GM19467 (cell line): ENCODE data around the gene FAM53C.
A peak's percentile ranks its signal among the peaks of the same experiment; 100 is the strongest.

Experiments
- ATAC-seq: cut with Tn5 transposase; IDR thresholded peaks from one replicate; pipeline ENCODE4 v1.9.1; 2021; ENCODE audit warnings: mild to moderate bottlenecking, moderate library complexity; ENCODE audit not compliant: unreplicated experiment

Gene FAM53C

GRCh38 chr5:138350563-138350890 is 12.5 kb downstream of the FAM53C start:
- no peak for ATAC-seq

GRCh38 chr5:138351056-138351455 is 13.0 kb downstream of the FAM53C start:
- ATAC-seq = no peak

GRCh38 chr5:138351517-138351916 is 13.5 kb downstream of the FAM53C start:
- no peak for ATAC-seq

GRCh38 chr5:138352071-138352721 is 14.1 kb downstream of the FAM53C start, which contains the start of gene KDM3B:
KDM3B (plus strand) TSS chr5:138352685; CDS start chr5:138352796, 111 bp downstream.
- ATAC-seq = peak; percentile 56

GRCh38 chr5:138352722-138353559 is 14.9 kb downstream of the FAM53C start:
- ATAC-seq = peak; percentile 36

- ATAC-seq = no peak
Observed at GRCh38 chr5:138353560-138354080, 15.6 kb downstream of the FAM53C start.

- no peak for ATAC-seq
Observed at GRCh38 chr5:138354387-138354786, 16.3 kb downstream of the FAM53C start.

- ATAC-seq = no peak
Observed at GRCh38 chr5:138354926-138355378, 16.9 kb downstream of the FAM53C start.

GRCh38 chr5:138359621-138360020 is 21.6 kb downstream of the FAM53C start:
- ATAC-seq = no peak

GRCh38 chr5:138360941-138361452 is 22.9 kb downstream of the FAM53C start:
- ATAC-seq = no peak

- no peak for ATAC-seq
Observed at GRCh38 chr5:138364576-138364975, 26.5 kb downstream of the FAM53C start.

- no peak for ATAC-seq
Observed at GRCh38 chr5:138366632-138367382, 28.7 kb downstream of the FAM53C start.

- no peak for ATAC-seq
Observed at GRCh38 chr5:138369261-138369660, 31.2 kb downstream of the FAM53C start.

- no peak for ATAC-seq
Observed at GRCh38 chr5:138369706-138370105, 31.6 kb downstream of the FAM53C start.

- ATAC-seq = no peak
Observed at GRCh38 chr5:138370537-138370936, 32.5 kb downstream of the FAM53C start.

GRCh38 chr5:138371454-138371853 is 33.4 kb downstream of the FAM53C start:
- no peak for ATAC-seq

GRCh38 chr5:138372225-138372624 is 34.2 kb downstream of the FAM53C start:
- ATAC-seq = no peak

- ATAC-seq = no peak
Observed at GRCh38 chr5:138372653-138373052, 34.6 kb downstream of the FAM53C start.

- no peak for ATAC-seq
Observed at GRCh38 chr5:138382347-138382746, 44.3 kb downstream of the FAM53C start.

GRCh38 chr5:138385660-138386059 is 47.6 kb downstream of the FAM53C start:
- ATAC-seq = no peak

GRCh38 chr5:138386290-138386689 is 48.2 kb downstream of the FAM53C start:
- no peak for ATAC-seq
